Renal cortex interstitium (tissue), 11 donors: ENCODE data around the gene SLC26A8. TPM values are rescaled to one million over a fixed set of nuclear protein-coding genes. Genes with fewer than 3 reads are reported as not detected.
"Not testable (repeated sequence)": the region's sequence is repeated elsewhere in the genome, so short reads cannot be mapped to it uniquely, and the experiment has no call there.

Experiments
- DNase-seq, 11 donors: peaks; one replicate each; pipeline ENCODE4 v3.0.0-alpha.2; 2013; ENCODE audit warnings: low read depth in 9 of 11, low spot score in 4 of 11; ENCODE audit errors: extremely low read depth in 1 of 11
- polyA plus RNA-seq, 3 donors: library from polyadenylated mRNA; unstranded; fragments of 120-200 nt; gene quantifications; one replicate each; pipeline ENCODE4 v1.2.1, GENCODE V29; 2013; ENCODE audit not compliant: insufficient read length in 3 of 3

The SLC26A8 gene
- polyA plus RNA-seq, 3 donors = 0.23 to 0.44 (median 0.27) TPM

DNA sequence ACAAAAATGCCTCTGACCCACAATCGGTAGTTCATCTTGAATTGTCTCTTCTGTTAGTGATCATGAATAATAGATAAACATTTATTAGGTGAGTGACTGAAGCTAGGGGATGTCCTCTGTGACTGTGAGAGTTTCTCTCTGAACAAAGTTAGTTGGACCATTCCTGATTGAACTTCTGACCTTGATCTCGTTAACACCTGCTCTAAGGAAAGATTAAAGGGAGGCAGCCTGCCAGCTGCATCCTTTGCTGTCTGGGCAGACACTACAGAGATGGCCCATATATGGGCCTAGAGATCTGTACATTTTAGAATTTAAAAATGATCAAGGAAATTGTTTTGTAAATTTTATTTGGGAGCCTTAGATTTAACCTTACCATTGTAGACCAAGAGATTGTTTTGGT lies 30.5 kb upstream of the SLC26A8 start:
- no peak for DNase-seq

DNA sequence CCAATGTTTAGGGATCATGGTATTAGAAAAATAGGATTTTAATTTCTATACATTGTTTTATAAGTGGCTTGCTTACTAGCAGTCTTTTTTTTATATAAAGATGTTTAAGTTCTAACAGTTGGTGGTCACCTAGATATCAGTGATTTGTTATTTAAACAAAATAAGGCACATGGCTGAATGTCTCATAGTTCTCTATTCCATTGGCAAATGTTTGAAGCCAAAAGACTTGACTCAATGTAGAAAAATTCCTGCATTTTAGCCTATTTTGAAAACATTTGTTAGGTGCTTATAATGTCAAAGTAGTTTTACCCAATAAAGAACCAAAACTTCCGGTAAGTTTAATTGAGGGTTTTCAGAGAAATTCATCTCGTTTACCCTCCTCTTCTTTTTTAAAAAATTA lies 30.0 kb upstream of the SLC26A8 start:
- no peak for DNase-seq

DNA sequence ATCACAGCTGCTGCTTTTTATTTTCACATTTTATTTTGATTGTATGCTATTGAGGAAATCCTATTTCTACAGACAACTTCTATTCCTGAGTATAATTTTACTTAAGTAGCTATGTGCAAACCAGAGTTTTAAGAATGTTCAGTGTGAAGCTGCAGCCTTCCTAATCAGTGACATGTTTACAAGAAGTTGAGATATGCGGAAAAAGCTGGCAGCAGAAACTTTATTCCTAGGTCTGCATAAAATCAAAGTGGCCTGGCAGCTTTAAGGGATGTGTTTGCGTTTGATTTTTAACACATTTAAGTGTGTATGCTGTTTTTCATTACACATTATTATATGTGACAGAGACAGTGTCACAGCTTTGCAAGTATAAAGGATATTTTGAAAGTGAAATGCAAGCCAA lies 29.4 kb upstream of the SLC26A8 start:
- no peak for DNase-seq

DNA sequence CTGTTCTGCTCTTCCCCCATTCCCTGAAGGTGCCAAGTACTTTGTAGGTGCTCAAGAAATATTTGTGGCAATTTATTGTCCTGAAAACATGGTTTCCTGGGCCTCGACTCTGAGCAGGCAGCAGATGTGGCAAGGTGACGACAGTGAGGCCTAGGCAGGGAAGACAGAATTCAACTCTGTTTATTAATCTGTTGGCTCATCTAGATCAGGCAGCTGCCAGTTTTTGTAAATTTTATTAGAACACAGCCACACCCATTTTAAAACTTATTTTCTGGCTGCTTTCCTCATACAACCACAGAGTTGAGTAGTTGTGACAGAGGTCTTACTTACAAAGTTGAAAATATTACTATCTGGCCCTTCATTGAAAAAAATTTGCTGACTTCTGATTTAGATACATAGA lies 27.7 kb upstream of the SLC26A8 start:
- no peak for DNase-seq

DNA sequence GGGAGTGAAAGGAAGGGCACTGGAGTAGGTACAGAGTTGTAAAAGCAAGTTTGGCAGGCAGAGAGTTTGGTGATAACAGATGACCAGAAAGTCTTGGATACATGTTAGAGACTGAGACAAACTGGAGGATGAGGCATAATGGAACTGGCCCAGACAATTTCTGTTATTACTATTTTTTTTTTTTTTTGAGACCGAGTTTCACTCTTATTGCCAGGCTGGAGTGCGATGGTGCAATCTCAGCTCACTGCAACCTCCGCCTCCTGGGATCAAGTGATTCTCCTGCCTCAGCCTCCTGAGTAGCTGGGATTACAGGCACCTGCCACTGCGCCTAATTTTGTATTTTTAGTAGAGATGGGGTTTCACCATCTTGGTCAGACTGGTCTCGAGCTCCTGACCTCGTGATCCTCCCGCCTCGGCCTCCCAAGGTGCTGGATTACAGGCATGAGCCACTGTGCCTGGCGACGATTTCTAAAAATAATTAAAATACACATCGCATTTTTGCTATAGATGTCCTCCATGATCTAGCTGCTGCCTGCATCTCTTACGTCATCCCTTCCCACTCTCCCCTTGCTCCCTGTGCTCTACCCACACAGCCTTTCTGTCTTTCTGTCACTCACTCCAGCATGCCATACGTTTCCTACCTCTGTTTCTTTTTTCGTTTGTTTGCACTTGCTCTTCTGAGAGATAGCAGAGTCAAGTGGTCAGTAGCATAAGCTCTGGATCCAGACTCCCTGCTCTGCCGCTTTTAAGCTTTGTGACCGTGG lies 26.7 kb upstream of the SLC26A8 start:
- DNase-seq = no peak

DNA sequence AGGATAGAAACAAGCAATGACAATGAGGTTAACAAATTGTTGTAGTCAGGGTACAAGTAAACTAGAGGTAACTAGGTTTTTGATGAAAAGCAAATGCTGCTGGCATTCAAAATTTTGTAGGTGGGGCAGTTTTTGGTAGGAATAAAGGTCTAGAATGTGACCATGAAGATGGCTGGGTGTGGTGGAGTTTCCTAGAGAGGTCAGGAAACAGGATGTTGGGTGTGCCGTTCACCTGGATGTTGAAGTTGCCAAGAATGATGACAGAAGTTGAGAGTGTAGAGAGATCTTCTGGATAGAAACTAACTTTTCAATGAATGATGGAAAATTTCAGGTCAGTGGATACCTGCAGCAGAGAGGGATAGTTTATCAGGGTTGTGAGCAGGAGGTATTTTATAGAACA lies 25.9 kb upstream of the SLC26A8 start:
- DNase-seq = no peak

DNA sequence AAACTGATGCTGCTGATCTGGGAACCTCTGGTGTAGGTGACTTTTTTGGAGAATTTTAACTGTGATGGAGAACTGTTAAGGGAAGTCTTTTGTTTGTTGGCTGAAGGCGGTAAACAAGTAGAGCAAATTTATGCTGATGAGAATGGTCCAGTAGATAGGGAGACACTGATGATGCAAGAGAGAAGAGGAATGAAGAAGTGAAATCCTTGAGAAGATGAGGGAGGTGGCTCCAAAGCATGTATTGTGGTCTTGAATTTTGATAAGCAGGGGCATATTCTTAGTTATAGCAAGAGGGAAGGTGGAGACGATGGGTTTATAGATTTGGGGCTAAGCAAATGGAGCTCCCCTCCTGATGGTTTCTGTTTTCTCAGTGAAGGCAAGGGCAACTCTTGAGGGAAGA lies 25.1 kb upstream of the SLC26A8 start:
- no peak for DNase-seq

DNA sequence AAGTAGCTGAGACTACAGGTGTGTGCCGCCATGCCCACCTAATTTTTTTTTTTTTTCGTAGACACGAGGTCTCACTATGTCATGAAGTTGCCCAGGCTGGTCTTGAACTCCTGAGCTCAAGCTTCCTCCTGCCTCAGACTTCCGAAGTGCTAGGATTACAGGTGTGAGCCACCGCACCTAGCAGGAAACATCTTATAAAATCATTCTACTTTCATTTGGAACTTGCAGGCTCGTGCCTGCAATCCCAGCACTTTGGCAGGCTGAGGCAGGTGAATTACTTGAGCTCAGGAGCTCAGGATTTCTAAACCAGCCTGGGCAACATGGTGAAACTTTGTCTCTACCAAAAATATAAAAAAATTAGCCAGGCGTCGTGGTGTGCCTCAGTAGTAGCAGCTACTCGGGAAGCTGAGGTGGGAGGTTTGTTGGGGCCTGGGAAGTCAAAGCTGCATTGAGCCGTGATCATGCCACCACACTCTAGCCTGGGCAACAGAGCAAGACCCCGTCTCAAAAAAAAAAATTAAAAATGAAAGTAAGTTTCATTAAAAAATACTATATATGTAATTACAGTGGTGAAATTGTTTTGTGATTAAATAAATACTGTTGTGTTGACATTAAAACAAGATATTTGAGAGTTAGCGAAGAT lies 18.3 kb upstream of the SLC26A8 start:
- DNase-seq = no peak

DNA sequence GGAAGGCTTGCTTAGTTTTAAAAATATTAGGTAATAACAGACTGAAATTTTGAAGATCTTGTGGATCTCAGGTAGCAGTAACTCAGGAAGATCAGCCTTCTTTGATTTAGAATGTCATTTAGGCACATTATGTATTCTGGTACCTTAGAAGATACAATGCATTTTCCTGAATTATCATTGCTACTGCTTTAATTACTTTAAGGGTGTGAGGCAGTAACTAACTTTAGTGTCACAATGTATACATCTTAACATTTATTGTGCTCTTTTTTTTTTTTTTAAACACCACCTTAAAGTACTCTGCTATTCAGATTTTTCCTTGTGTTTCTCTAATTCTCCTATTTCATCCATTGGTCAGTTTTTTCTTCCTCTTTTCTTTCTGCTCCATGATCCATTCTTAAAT lies 16.5 kb upstream of the SLC26A8 start:
- DNase-seq = no peak

DNA sequence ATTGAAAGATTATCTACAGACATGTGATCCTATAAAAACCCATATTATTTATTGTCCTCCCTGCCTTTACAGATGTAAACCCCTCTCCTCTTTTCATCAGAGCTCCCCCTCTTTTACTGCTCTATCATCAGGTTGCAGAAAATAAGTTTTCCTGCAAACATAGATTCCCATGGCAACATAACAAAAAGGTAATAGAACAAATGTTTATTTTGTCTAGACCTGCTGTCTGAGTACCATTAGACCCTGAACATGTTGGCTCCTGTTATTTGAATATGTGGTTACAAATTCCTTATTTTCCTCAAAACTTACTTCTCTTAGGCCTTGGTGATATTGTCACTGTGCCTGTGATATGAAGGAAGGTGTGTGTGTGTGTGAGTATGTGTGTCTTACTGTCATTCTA lies 14.7 kb upstream of the SLC26A8 start:
- DNase-seq = no peak

DNA sequence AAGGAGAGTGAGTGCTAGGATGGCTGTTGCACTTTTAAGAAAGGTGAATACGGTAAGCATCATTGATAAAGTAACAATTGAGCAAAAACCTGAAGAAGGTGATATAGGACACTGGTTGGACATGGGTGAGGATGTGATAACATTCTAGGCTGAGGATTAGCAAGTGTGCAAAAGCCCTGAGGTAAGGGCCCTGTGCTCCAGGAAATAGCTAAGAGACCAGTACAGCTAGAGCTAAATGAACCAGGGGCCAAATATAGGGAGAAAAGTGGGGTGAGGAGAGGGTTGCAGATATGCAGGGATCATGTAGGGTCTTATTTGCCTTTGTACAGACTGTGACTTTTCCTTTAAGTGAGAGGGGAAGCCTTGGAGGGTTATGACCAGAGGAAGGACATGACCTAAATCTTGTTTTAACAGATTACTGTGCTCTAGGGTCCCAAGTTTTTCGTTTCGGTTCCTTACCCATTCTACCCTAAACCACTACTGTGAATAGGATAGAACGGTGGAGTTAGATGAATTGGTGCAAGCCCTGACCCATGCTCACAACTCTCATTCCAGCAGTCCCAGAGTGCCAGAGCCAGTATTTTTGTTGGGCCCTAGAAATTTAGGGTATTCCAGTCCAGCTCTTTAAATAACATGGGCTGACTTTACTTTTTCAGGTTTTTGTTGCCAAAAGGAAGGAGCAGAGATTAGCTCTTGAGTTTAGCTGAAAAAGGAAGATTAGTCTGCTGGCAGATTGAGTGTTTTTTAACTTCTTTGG lies 13.9 kb upstream of the SLC26A8 start:
- no peak for DNase-seq

DNA sequence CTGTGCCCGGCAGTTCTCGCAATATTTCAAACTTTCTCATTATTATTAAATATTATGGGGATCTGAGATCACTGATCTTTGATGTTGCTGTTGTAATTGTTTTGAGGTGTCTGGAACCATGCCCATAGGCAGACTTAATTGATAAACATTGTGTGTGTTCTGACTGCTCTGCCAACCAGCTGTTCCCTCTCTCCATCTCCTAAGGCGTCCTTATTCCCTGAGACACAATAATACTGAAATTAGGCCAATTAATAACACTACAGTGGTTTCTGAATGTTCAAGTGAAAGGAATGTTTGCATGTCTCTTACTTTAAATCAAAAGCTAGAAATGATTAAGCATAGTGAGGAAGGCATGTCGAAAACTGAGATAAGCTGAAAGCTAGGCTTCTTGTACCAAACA lies 10.8 kb upstream of the SLC26A8 start:
- DNase-seq = no peak

DNA sequence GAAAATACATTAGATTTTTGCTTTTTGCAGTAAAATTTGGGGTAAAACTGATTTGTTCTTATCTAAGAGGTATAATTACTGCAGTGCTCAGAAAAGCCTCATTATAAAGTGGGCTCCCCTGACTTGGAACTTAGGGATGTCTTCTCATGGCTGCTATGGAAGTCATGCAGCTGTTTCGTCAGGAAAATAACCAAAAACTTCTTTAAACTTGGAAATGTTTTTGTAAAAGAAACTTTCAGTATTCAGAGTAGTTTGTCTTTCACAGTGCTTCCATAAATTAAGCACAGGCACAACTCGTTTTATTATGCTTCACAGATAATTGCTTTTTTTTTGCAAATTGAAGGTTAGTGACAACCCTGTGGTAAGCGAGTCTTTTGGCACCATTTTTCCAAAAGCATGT lies 10.0 kb upstream of the SLC26A8 start:
- no peak for DNase-seq

DNA sequence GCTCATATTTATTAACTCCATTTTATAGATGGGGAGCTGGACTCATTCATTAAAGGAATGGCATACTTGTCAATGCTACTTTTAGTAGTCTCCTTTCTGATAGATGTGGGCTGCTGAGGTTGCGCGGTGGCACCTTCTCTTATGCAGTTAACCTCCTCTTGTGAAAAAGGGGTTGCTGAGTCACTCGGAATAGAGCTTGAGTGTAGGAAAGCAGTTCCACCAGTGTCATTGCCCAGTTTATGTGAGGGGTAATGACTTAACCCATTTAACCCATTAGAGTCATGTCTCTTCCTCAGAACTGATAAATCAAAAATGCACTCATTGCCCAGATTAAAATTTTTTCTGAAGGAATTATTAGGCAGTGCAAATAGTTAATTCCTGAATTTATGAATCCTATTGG lies 9.5 kb upstream of the SLC26A8 start:
- DNase-seq = no peak

DNA sequence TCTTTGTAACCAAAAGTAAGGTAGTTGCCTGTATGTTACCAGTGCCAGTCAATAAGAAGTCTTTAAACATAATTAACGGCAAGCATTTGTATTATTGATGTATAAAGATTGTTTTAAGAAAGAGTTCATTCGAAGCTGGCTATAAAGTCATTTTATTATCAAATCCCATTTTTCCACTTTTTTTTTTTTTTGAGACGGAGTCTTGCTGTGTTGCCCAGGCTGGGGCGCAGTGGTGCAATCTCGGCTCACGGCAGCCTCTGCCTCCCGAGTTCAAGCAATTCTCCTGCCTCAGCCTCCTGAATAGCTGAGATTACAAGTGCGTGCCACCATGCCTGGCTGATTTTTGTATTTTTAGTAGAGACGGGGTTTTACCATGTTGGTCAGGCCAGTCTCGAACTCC lies 8.7 kb upstream of the SLC26A8 start:
- DNase-seq = not testable (repeated sequence)

DNA sequence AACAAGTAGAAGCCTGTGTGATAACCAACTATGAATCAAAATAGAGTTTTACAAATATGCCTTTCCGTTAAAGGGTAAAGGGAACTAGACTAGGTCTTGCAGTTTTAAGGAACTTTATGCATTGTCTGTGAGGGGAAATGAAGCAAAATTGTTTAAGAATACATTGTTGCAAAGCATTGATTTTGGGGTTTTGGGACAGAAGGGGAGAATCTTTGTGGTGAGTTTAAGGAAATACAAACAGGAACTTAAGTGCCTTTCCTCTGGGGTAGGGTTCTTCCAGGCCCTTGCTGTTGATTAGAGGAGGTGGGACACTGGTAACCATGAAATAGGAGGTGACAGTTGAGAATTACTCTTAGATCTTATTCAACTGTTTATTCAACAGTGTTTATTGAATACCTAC lies 7.8 kb upstream of the SLC26A8 start:
- no peak for DNase-seq

DNA sequence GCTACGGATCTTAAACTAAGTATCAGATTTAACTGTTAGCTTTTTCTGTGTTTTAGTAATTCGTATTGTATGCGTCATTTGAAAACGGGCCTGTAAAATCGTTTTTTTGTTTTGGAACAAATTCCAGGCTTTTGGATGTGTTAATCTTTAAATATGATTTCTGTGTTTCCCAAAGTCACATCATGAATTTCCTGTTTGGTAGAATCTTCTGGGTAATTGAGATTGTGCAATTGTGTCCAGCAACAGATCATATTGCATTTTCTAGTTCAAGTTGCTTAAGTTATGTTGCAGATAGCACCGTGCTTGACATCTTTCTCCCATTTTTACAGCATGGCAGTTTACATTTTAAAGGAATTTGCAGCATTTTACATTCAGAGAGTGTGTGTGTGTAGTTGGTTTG lies 5.0 kb upstream of the SLC26A8 start:
- DNase-seq = no peak

DNA sequence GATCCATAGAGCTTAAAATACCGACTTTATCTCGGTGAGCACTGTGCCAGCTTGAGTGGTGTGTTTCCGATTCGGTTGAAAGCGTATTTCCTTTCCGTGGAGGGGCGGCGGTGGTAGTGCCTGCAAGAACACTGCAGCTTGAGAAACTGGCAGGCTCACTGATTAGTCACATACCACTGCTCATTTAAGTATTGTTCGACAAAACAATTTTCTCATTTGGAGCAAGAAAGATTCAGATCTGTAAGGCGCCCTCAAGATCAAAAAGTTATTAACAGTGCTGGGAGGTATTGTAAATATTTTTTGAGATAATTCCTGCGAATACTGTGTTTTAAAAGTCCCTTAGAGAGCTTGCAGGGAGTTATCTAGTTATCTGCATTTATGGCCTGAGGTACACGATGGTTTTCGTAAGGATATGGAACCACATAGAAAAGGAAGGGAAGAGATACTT lies 4.5 kb upstream of the SLC26A8 start:
- peak in 6 of 11 donors; percentile 39 to 55 (median 46) for DNase-seq

DNA sequence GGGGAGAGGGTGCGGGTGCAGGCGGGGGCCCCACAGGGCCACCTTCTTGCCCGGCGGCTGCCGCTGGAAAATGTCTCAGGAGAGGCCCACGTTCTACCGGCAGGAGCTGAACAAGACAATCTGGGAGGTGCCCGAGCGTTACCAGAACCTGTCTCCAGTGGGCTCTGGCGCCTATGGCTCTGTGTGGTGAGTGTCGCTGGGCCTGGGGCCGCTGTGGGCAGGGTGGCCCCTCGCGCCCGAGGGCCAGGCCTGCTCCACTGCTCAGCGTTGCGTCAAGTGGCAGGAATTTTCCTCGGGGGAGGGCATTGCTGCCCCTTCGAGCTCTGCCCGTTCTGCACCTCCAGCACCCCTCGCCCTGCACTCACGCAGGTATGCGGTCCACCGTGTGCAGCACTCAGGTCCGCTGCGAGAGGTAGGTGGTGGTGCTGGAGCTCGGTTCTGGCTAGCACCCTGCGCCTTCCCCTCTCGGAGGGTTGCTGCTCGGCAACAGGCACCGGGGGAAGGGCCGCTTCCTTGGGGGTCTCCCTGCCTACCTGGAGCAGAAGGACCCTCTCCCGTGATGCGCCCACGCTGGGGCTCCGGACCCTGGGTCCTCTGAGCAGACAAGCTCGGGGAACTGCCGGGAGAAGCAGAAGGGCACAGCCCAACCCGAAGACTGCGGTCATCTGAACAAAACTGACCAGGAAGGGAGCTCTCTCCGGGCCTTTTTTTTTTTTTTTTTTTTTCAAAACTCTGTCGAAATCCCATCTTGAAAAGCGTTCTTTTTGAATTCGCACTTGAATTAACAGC lies 3.8 kb upstream of the SLC26A8 start:
- peak in 3 of 11 donors; percentile 27 to 42 (median 34) for DNase-seq
